Ascending aorta (tissue), 2 donors: Measurements from ENCODE around the gene NOCT. TPM values are rescaled to one million over a fixed set of nuclear protein-coding genes. Genes with fewer than 3 reads are reported as not detected.
"Not testable (repeated sequence)": the region's sequence is repeated elsewhere in the genome, so short reads cannot be mapped to it uniquely, and the experiment has no call there.

Experiments
- DNase-seq, 2 donors: peaks; one replicate each; pipeline ENCODE4 v3.0.0-alpha.2; 2019; ENCODE audit warnings: low spot score in 2 of 2
- H3K27ac ChIP-seq, 2 donors: fragments of 200-600 bp; sonication (generic); one replicate each; pipeline ENCODE4 v1.5.1; 2016 to 2017; ENCODE audit warnings: mild to moderate bottlenecking in 1 of 2
- H3K27me3 ChIP-seq: fragments of 200-600 bp; sonication (generic); one replicate; pipeline ENCODE4 v1.5.1; 2017
- H3K36me3 ChIP-seq, 2 donors: fragments of 200-600 bp; sonication (generic); one replicate each; pipeline ENCODE4 v1.5.1; 2016
- H3K4me1 ChIP-seq, 2 donors: fragments of 200-600 bp; sonication (generic); one replicate each; pipeline ENCODE4 v1.5.1; 2016 to 2017; ENCODE audit warnings: mild to moderate bottlenecking in 1 of 2
- H3K4me3 ChIP-seq, 2 donors: fragments of 200-600 bp; sonication (generic); one replicate each; pipeline ENCODE4 v1.5.1; 2016 to 2017; ENCODE audit warnings: mild to moderate bottlenecking in 1 of 2
- H3K9me3 ChIP-seq, 2 donors: fragments of 200-600 bp; sonication (generic); one replicate each; pipeline ENCODE4 v1.5.1; 2016
- intact Hi-C: fragments of 100-400 bp; cut with DNase I; formaldehyde crosslinking; loops from one replicate; pipeline ENCODE4 v1.15.1; 2023
- total RNA-seq: library from RNA; depleted of rRNA; stranded (reverse); fragments of >200 nt; gene quantifications from one replicate; pipeline ENCODE4 v1.1.0, GENCODE V29; 2016
- TF ChIP-seq, protein P1 (sequence below), 3 experiments: fragments of 200-600 bp in 2 of 3; fragments of 450-650 bp in 1 of 3; sonication (generic) in 2 of 3; IDR thresholded peaks; one replicate each; pipeline ENCODE4 v1.5.1; 2016 to 2019; ENCODE audit warnings: antibody characterized with exemption in 3 of 3, mild to moderate bottlenecking in 1 of 3, moderate library complexity in 1 of 3

NOCT gene
- total RNA-seq, 1 donor from 2014 or later: 9.9 TPM

DNA sequence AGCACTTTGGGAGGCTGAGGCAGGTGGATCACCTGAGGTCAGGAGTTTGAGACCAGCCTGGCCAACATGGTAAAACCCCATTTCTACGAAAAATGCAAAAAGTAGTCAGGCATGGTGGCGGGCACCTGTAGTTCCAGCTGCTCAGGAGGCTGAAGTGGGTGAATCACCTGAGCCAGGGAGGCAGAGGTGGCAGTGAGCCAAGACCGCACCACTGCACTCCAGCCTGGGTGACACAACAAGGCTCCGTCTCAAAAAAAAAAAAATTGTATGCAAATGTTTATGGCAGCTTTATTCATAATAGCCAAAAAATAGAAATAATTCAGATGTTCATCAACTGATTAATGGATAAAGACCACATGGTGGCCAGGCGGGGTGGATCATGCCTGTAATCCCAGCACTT is 9.8 kb upstream of the NOCT start:
- DNase-seq: no peak
- Histone ChIP-seq H3K4me1 (no peaks in the 10 kb centered on the region), H3K27me3 (no peaks in the 10 kb centered on the region), H3K36me3 (no peaks in the 10 kb centered on the region), H3K27ac (no peak overlapping the region), H3K4me3 (no peak overlapping the region), H3K9me3 (no peaks in the 10 kb centered on the region)
- intact Hi-C loops: no loop called here
- TF ChIP-seq, protein P1, sequence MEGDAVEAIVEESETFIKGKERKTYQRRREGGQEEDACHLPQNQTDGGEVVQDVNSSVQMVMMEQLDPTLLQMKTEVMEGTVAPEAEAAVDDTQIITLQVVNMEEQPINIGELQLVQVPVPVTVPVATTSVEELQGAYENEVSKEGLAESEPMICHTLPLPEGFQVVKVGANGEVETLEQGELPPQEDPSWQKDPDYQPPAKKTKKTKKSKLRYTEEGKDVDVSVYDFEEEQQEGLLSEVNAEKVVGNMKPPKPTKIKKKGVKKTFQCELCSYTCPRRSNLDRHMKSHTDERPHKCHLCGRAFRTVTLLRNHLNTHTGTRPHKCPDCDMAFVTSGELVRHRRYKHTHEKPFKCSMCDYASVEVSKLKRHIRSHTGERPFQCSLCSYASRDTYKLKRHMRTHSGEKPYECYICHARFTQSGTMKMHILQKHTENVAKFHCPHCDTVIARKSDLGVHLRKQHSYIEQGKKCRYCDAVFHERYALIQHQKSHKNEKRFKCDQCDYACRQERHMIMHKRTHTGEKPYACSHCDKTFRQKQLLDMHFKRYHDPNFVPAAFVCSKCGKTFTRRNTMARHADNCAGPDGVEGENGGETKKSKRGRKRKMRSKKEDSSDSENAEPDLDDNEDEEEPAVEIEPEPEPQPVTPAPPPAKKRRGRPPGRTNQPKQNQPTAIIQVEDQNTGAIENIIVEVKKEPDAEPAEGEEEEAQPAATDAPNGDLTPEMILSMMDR (IDR thresholded peaks at IDR 0.05): no peak

DNA sequence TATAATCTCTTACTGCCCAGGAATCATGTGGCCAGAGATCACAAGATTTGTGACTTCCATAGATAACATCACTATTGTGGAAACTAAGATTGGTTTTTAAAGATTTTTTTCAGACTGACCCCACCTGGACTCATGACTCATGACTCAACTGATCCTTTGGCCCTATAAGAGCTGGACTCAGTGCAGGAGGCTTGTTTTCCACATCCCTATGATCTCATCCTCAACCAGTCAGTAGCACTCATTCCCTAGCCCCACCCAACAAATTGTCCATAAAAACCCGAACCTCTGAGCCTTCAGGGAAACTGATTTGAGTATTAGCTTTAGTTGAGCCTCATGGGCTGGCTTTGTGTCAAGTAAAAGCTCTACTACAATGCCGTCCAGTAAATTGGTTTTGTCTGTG is 7.9 kb upstream of the NOCT start:
- Histone ChIP-seq H3K4me3 (no peak overlapping the region), H3K27ac (no peak overlapping the region), H3K9me3 (no peaks in the 10 kb centered on the region), H3K4me1 (no peaks in the 10 kb centered on the region), H3K36me3 (no peaks in the 10 kb centered on the region), H3K27me3 (no peaks in the 10 kb centered on the region)
- DNase-seq: no peak
- intact Hi-C loops: no loop called here
- TF ChIP-seq, protein P1 (IDR thresholded peaks at IDR 0.05): no peak

DNA sequence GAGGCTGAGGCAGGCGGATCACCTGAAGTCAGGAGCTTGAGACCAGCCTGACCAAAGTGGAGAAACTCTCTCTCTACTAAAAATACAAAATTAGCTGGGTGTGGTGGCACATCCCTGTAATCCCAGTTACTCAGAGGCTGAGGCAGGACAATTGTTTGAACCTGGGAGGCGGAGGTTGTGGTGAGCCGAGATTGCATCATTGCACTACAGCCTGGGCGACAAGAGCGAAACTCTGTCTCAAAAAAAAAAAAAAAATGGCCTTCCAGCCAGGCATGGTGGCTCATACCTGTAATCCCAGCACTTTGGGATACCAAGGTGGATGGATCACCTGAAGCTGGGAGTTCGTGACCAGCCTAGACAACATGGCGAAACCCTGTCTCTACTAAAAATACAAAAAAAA is 7.3 kb upstream of the NOCT start:
- not testable (repeated sequence) for H3K36me3 ChIP-seq, H3K4me1 ChIP-seq, DNase-seq

DNA sequence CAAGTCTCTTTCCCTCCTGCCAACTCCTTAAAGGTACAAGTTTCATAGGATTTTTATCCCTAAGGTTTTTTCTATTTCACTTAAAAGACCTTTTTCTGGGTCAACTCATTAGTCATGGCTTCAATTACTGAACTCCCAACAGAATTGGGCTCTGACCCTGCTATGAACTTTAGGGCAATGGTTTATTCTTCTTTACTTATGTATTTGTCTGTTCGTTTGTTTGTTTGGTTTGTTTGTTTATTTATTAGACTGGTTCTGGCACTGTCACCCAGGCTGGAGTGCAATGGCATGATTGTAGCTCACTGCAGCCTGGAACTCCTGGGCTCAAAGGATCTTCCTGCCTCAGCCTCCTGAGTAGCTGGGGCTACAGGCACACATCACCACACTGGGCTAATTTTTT is 5.9 kb upstream of the NOCT start:
- Histone ChIP-seq H3K27me3 (no peaks in the 10 kb centered on the region), H3K4me1 (no peaks in the 10 kb centered on the region), H3K4me3 (no peak overlapping the region), H3K27ac (no peak overlapping the region), H3K9me3 (no peaks in the 10 kb centered on the region), H3K36me3 (no peaks in the 10 kb centered on the region)
- intact Hi-C loops: loop anchor here (10.0 kb wide), 1 partner anchor 1145 kb away; the partner anchor contains the start of gene MAML3
- TF ChIP-seq, protein P1 (IDR thresholded peaks at IDR 0.05): no peak
- no peak for DNase-seq

More for the DNA sequence above, 7.3 kb upstream of the NOCT start:
- H3K27me3 ChIP-seq, intact Hi-C loops, H3K9me3 ChIP-seq, H3K4me3 ChIP-seq, H3K27ac ChIP-seq: not testable (repeated sequence)

DNA sequence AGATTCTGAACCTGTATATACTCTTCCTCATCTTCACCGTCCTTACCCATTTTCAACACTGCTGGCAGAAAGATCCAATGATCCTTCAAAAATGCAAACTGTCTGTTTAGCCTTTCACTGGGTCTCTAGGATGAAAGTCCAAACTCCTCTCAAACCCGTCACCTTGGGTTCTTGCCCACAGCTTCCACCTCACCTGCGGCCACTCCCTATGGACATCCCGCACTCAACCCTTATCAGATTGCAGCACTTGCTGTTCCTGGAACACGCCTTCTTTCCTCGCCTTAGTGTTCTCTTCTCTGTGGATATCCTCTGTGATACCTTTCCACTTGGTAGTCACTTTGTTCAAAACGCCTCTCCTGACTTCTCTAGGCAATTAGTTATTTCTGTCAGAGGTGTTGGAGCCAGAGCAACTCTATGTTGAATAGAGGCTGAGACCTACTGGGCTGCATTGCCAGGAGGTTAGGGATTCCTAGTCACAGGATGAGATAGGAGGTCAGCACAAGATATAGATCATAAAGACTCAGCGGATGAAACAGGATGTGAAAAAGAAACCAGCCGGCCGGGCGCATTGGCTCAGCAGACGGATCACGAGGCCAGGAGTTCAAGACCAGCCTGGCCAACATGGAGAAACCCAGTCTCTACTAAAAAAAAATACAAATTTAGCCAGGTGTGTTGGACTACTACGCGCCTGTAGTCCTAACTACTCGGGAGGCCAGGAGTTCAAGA is 4.2 kb upstream of the NOCT start:
- Histone ChIP-seq H3K27me3 (no peaks in the 10 kb centered on the region), H3K4me3 (no peak overlapping the region), H3K9me3 (no peaks in the 10 kb centered on the region), H3K36me3 (no peaks in the 10 kb centered on the region), H3K4me1 (peaks cover 0 to 5% of the 10 kb centered on the region in 2 donors), H3K27ac (no peak overlapping the region)
- TF ChIP-seq, protein P1 (IDR thresholded peaks at IDR 0.05): no peak
- intact Hi-C loops: loop anchor here (10.0 kb wide), 1 partner anchor 1143 kb away; the partner anchor contains the start of gene MAML3
- no peak for DNase-seq

DNA sequence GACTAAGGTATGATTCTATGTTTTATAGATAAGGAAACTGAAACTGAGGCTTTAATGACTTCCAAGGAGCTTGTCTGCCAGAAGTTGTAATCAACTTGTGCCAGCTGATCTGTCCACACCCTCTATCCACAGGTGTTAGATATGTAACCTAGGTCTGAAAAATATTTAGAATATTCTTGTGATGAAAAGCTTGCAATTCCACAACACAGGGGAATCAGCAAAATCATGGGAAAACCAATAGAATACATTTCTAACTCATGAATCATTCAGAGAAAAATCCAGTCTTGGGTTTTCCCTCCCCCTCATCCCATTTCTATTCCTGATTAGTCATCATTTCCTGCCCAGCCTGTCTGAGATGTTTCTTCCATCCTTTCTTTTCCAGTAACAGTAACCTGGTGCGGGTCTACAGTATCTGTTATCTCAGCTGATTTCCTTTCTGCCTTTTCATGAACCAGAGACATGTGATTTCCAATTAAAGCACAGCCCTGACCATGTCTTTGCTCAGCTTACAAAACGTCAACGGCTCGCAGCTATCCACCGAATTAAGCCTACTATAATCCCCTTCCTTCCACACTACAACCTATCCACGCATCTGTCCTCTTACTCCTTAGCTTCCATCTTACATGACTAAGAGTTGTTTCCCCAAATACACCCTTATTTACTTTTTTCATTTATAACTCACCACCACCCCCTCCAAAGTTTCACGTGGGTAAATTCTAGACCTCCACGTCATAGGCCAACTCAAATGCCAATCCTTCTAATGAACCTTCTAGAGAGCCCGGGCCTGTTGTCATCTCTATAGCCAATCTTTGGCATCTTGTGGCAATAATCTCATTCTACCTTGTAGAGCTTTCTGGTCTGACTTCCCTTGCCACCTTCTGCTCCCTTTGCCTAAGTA is 961 bp upstream of the NOCT start:
- Histone ChIP-seq H3K36me3 (no peaks in the 10 kb centered on the region), H3K27me3 (no peaks in the 10 kb centered on the region), H3K4me3 (peak overlapping the region; percentile 80 to 81), H3K27ac (peak overlapping the region; percentile 83 to 96), H3K9me3 (no peaks in the 10 kb centered on the region), H3K4me1 (peaks cover 0 to 8% of the 10 kb centered on the region in 2 donors)
- peak in 1 of 2 donors; percentile 76 for DNase-seq
- TF ChIP-seq, protein P1 (IDR thresholded peaks at IDR 0.05): no peak
- intact Hi-C loops: loop anchor here (1.0 to 10.0 kb wide), 7 partner anchors 70 to 1140 kb away; partner anchors contain the start of genes ELF2, MAML3 and RAB33B
